Measurements from ENCODE around the gene SLC39A12.
"Not testable (repeated sequence)": the region's sequence is repeated elsewhere in the genome, so short reads cannot be mapped to it uniquely, and the experiment has no call there.

The SLC39A12 gene

GRCh38 chr10:17951868-17952371, at the start of gene SLC39A12:
TSS of gene SLC39A12 (plus strand) at chr10:17951918. CDS start at chr10:17953277, 1,359 bp downstream.
- peak; percentile 54 for DNase-seq (ENCODE audit: low spot score)

GRCh38 chr10:17904564-17904963, 47.2 kb upstream of the SLC39A12 start:
- no peak for DNase-seq (ENCODE audit: low spot score)

GRCh38 chr10:17905491-17905890, 46.2 kb upstream of the SLC39A12 start:
- no peak for DNase-seq (ENCODE audit: low spot score)

DNA sequence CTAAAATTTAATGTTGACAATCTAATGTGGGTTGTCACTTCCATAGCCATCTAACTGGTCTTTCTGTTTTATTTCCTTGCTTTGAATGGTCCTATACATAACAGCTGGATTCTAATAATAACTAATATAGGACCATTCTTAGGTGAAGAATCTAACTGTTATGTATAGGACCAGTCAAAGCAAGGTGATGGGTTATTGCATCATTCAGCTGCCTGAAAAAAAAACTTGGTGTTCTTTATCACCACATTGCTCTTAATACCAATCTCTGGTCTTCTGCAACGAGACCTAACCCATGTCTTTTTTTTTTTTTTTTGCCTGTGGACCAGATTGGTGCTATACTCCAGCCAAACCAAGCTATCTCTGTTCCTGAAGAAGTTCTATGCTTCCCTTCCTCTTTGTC, 45.7 kb upstream of the SLC39A12 start:
- DNase-seq (ENCODE audit: low spot score) = no peak

- DNase-seq (ENCODE audit: low spot score) = no peak
Observed at GRCh38 chr10:17907641-17908040, 44.1 kb upstream of the SLC39A12 start.

DNA sequence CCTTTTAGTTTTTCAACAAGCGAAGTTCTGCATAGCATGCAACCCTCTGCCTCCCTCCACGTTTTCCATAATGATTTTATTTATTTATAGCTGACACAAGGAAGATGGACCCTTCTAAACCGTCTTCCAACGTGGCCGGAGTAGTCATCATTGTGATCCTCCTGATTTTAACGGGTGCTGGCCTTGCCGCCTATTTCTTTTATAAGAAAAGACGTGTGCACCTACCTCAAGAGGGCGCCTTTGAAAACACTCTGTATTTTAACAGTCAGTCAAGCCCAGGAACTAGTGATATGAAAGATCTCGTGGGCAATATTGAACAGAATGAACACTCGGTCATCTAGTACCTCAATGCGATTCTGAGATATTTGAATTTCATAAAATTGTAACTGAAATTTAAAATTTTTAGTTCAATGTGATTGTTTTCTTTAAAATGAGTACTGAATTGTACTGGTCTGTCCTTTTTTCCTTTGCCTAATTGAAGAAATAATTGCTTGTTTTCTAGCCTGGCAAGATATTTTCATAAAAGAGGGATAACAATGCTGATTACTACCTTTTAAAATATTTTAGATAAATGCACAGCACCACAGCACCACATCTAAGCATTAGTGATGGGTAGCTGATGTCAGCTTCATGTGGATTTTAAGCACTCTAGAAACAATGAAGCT, 41.5 kb upstream of the SLC39A12 start:
- peak; percentile 30 for DNase-seq (ENCODE audit: low spot score)

- DNase-seq (ENCODE audit: low spot score) = no peak
Observed at GRCh38 chr10:17912754-17913153, 39.0 kb upstream of the SLC39A12 start.

GRCh38 chr10:17913604-17914003, 38.1 kb upstream of the SLC39A12 start:
- DNase-seq (ENCODE audit: low spot score) = no peak

DNA sequence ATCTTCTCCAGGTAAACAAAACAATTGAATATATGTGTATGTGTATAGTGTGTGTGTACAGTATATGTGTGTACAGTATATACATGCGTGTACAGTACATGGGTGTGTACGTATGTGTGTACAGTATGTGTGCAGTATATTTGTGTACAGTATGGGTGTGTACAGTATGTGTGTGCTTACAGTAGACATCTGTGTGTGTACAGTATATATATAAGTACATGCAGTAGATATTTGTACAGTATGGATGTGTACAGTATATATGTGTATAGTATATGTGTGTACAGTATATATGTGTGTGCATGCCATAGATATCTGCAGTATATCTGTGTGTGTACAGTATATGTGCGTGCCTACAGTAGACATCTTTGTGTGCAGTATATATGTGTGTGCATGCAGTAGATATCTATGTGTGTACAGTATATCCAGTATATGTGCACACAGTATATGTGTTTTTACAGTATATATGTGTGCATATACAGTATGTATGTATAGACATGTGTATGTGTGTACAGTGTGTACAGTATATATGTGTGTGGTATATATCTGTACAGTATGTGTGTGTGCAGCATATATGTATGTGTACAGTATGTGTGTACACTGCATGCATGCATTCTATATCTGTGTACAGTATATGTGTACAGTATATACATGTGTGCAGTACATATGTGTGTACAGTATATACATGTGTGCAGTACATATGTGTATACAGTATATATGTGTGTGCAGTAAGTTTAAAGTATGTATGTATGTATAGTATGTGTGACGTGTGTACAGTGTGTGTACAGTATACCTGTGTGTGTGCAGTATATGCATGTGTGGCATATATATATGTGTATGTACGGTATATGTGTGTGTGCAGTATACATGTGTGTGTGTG, 37.3 kb upstream of the SLC39A12 start:
- no peak for DNase-seq (ENCODE audit: low spot score)

DNA sequence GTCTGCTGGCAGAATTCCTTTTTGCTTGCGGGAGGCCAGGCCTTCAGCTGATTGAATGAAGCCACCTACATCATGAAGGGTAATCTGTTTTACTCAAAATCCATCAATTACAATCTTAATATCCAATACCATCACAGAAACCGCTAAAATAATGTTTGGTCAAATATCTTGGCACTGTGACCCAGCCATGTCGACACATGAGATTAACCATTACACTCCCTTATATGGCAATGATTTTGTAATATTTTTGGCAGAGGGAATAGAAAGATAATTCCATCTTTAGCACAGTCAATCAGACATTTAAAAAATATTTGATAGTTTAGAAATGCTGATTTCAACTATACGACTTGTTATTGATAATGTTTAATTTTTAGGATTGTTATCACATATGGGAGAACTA, 36.5 kb upstream of the SLC39A12 start:
- no peak for DNase-seq (ENCODE audit: low spot score)

- no peak for DNase-seq (ENCODE audit: low spot score)
Observed at GRCh38 chr10:17918187-17918903, 33.4 kb upstream of the SLC39A12 start.

GRCh38 chr10:17921378-17921777, 30.3 kb upstream of the SLC39A12 start:
- no peak for DNase-seq (ENCODE audit: low spot score)

DNA sequence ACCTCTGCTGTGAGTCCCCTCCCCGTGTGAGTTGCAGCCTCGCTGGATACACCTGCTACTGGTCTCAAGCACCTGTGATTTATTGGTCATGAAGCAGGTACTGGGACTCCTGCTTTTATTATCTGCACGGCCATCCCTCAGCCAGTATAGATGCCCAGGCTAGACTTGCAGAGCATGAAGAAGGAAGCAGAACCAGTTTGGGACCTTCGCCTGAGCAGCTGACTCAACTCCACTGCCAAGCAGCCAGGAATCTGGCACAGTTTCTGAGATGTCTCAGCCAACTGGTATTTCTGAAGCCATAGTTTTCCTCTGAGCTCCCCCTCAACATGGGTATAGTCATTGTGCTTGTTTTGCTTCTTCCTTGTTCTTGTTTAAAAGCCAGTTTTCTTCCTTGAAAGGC, 28.0 kb upstream of the SLC39A12 start:
- DNase-seq (ENCODE audit: low spot score) = peak; percentile 78

DNA sequence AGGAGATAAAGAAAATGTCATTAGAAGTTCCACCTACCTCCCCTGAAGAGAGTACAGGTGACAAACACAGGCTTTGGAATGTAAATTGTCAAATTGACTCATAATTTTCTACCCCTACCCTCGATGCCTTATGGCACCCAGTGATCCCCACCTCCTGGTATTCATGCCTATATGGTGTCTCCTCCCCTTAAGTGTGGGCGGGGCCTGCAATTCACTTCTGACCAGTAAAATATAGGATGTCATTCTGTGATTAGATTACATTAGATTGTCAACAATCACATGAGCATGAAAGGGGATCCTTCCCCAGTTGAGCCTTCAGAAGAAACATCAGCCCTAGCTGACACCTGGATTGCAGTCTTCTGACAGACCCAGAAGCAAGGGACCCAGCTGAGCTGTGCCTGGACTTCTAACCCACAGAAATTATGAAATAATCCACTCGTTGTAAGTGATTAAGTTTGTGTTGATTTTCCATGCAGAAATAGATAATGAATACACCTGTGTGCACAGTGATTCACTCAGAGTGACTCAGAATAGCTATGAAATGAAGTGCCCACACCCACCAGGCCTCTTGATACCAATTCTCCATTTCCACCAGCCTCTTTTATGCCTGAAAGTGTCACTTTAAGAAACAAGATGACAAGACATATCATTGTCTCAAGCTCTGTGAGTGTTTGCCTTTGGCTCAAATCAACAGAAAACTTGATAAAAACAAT, 8.5 kb upstream of the SLC39A12 start:
- no peak for DNase-seq (ENCODE audit: low spot score)

DNA sequence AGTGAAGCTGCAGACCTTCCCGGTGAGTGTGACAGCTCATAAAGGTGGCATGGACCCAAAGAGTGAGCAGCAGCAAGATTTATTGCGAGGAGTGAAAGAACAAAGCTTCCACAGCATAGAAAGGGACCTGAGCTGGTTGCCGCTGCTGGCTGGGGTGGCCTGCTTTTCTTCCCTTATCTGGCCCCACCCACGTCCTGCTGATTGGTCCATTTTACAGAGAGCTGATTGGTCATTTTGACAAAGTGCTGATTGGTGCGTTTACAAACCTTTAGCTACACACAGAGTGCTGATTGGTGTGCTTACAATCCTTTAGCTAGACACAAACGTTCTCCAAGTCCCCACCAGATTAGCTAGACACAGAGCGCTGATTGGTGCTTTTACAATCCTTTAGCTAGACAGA, 1.4 kb upstream of the SLC39A12 start:
- DNase-seq (ENCODE audit: low spot score) = not testable (repeated sequence)

DNA sequence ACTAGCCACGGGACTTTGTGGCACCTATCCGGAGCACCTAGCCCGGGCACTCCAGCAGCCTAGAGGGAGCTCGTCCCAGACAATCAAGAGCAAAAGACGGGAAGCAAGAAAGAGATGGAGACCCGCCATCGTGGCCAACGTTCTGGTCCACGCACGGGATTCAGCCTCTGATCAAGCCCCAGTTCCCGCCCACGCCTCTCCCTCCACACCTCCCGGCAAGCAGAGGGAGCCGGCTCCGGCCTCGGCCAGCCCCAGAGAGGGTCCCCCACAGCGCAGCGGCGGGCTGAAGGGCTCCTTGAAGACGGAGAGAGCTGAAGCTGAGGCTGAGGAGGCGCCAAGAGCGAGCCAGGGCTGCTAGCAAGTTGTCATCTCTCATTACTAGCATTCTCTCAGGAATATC, 992 bp upstream of the SLC39A12 start:
- no peak for DNase-seq (ENCODE audit: low spot score)

- DNase-seq (ENCODE audit: low spot score) = not testable (repeated sequence)
Observed at GRCh38 chr10:17954372-17954771, 2.7 kb downstream of the SLC39A12 start.

- DNase-seq (ENCODE audit: low spot score) = peak; percentile 19
Observed at GRCh38 chr10:17954861-17955260, 3.1 kb downstream of the SLC39A12 start.

DNA sequence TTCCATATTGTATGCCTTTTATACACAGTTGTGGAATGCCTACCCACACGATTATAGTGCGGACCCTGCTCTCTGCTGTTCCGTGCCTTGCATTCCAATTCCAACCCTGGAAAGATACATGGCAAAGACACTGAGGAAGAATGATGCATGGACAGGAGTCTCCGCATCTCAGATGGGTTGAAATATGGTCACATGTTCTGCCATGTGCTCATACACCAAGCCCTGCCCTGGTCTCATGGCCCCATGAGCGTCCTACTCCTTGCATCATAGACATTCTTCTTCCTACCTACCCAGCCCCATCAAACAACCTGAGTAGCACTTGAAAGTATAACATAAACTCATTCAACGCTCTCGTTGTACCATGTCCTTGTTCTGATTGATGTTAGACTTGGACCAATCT, 6.3 kb downstream of the SLC39A12 start:
- no peak for DNase-seq (ENCODE audit: low spot score)

GRCh38 chr10:17959870-17960269, 8.2 kb downstream of the SLC39A12 start:
- DNase-seq (ENCODE audit: low spot score) = no peak

DNA sequence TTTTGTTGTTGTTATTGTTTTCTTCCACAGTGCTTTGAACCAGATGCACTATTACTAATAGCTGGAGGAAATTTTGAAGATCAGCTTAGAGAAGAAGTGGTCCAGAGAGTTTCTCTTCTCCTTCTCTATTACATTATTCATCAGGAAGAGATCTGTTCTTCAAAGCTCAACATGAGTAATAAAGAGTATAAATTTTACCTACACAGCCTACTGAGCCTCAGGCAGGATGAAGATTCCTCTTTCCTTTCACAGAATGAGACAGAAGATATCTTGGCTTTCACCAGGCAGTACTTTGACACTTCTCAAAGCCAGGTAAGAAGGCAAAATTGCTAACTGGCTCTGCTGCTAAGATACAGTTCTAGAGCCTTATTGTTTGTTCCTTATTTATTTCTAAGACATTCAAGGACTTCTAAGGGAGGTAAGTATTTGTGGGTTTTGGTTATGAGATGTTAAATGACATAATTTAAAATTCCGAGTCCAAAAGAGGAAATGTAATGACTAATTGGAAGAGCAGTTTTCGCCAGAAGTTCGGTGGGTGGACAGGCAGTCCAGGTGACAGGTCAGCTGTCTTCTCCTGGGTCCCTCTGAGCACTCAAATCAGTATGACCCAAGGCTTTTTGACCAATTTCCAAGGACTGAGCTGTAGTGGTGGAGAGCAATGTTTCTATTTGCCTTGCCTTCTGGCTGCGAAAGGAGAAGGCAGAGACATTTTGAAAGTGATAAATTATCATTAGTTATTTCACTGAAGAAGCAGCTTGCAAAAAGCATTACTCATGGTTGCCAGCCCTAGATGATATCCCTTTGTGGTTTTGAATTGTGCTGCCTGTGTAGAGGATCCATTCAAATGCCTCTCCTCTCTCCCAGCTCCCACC, 10.1 kb downstream of the SLC39A12 start:
- DNase-seq (ENCODE audit: low spot score) = no peak
